GM18502 (cell line): ENCODE measurements around the gene KCNH8.

Experiments
- ATAC-seq: cut with Tn5 transposase; IDR thresholded peaks from one replicate; pipeline ENCODE4 v1.9.1; 2021; ENCODE audit warnings: mild to moderate bottlenecking; ENCODE audit not compliant: unreplicated experiment, poor library complexity

The KCNH8 gene

DNA sequence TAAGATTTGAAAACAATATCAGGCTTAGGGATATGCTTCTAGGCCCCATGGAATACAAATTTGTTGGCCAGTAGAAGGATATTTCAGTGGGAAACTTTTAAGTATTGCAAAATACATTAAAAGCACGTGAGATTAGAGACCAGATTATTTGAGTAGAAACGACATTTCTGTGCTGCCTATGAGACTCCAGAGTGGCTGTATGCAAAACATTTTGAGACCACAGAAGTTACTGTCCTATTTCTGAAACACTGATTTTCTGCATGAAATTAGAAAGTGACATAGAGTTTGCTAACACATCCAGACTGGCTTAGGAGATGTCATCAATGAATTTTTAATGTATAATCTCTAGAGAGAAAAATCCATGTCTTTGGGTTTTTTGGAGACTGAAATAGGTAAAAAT, 99.8 kb downstream of the KCNH8 start:
- peak; percentile 83 for ATAC-seq

DNA sequence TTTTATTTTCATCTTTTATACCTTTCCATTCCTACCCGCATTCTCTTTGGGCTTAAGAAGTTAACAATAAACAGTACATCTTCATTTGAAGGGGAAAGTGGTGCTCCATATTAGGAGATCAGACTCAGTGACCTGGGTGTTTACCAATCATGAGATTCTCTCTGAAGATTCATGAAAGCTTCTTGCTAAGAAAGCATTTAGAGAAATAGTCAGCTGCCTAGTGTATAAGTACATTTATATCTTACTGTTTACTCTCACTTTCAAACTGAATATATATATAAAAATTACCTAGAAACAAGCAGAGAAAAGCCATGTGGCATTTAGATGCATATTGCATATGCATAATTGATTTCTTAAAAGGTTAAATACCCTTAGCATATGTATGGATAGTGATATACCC, 100.5 kb downstream of the KCNH8 start:
- no peak for ATAC-seq

DNA sequence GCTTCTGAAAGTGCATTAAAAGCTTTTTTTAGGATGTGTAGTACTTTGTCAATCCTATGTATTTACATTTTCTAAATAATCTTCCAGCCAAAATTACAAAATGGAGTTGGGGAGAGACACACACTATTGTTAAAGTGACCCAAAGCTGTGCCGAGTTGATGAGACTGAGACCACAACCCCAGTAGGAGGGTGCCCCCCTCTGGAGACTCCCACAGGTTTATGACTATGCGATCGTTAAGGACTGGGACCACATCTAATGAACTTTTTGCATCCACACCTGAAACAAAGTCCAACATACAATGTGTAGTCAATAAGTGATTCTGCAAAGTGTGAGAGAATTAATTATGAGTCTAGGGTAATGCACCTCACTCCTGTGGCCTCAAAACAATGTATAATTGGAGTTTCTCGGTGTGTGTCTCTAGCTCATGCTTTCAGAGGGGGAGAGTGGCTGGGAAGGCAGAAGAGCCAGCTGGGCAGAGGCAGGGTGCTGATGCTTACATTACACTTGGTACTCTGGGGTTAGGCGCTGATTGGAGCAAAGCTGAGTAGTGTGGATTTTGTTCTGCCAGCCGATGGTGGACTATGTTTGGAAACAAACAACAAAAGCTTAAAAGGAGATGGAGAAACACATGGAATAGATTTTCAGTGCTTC, 102.8 kb downstream of the KCNH8 start:
- ATAC-seq = no peak

DNA sequence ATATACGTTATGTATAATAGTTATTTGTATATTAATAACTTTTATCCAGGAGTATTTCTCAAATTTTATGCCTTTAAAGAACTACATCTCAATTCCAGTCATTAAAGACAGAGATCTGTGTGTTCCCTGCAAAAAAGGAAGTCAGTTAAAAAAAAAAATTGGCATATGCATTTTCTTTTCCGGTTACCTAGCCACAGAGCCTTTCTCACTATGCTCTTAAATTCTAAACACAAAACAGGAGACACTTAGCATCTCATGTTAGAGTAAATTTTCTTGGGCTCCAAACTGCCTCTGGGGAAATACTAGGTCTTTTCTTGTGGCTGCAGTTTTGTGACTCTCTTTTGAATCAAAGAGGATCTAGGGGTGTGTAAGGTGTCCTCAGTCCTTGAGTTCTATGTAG, 105.9 kb downstream of the KCNH8 start:
- no peak for ATAC-seq

DNA sequence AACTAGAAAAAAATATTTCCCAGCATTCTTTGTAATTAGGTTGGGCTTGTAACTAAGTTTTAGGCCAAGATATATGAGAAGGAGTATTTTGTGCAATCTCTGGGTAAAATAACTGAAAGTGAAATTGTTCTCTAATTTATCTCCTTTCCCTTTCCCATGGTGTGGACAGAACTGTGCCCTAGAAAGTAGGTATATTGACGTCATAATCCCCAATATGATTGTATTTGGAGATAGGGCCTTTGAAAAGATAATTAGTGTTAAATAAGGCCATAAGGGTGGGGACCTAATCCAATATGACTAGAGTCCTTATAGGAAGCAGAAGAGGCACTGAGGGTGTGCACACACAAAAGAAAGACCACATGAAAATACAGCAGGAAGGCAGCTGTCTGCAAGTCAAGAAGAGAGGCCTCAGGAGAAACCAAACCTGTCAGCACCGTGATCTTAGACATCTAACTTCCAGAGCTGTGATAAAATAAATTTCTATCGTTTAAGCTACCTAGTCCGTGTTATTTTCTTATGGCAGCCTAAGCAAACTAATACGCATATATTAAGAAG, 106.6 kb downstream of the KCNH8 start:
- no peak for ATAC-seq

DNA sequence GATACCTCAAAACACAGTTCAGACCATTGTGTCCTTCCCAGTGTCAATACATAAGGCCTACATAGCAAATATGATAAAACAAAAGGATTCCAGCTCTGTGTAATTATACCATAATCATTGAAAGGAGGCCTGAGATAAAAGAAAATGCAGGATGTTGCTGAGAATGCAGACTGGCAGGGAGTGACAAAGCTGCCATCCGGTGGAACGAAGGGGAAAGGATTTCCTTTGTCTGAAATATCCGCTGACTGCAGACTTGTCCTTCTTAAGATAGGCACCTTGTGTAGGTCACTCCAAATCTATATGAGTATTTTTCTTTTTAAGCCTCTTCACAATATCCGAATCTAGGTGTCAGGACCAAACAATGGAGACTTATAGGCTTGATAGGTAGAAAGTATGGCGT, 108.0 kb downstream of the KCNH8 start:
- ATAC-seq = no peak

DNA sequence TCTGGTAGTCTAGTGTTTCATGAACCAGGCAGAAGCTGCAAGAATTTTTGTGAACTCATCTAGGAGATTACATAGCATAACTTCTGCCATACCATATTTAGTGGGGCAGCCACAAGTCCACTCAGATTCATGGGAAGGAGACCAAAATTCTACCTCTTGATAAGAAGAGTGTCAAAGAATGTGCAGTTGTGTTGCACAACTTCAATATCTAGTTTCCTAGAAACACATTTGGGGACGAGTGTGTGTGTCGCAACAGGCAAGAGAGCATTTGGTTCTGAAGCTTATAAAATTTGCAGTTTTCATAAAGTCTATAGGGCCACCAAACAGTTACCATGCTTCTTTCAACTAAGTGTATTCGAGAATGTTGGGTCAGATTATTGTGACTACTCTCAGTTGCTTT, 115.3 kb downstream of the KCNH8 start:
- no peak for ATAC-seq

DNA sequence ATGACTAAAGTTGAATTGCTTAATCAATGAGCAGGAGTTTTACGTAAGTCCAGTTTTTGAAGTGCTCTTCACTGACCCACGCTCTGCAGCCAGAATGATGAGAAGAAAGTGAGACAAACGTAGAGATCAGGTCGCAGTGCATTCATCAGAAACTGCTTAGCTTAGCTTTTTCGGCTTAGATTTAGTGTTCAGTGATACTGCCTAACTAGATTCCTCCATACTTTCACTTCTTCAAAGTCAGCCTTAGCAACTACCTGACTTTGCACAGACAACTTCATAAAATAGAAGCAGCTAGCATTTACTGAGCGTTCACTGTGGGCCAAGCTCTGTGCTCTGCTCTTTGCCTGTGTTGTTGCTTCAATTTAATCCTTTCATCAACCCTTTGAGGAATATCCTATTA, 116.1 kb downstream of the KCNH8 start:
- no peak for ATAC-seq

DNA sequence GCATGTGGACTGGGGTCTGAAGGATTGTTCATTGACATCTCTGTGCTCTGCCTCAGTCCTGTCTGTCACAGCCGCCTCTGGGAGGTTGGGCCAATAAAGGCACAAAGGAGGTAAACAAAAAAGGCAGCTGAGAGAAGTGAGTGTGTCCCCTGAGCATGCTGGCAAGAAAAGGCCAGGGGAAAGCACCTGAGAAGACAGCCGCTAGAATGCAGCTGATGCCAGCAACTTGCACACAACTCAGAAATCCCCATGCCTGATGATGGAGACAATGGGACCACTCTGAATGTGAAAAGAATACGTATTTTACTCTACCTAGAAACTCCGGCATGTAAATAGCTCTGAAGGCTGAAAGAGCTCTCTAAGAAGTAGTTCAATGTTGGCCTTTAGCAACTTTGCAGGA, 118.7 kb downstream of the KCNH8 start:
- ATAC-seq = no peak

DNA sequence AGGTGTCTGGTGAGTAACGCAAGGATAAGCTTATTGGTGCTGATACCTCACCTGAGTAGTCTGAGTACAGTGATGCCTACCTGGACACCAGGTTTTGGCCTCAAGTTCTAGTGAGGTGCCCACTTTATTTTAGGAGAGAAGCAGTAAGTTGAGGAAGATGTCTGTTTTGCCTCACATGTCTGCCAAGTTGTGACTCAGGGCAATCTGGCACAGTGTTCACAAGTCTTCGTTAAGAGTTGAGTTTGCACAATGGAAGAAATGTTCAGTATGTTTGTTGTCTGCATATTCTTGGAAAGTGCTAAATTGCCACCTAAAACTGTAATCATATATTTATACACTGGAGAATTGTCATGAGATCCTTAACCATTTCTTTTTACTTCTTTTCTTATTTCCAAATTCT, 122.2 kb downstream of the KCNH8 start:
- no peak for ATAC-seq

DNA sequence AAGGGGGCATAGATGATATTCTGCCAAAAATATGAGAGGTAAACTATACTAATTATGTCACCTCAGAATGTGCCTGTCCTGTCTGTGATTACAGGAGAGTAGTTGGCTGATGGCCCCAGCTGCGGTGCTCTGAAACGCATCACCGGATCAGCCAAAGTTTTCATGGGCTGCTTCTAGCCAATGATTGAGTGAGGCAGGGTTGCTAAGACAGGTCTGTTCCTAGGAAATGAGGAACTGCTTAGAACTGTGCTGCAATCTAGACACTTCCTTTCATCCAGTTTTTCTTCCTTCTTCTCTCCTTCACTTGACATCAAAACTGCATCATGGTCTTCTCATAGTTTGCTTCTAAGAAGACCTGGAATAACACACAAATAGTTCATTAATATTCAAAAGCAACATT, 124.0 kb downstream of the KCNH8 start:
- ATAC-seq = no peak

DNA sequence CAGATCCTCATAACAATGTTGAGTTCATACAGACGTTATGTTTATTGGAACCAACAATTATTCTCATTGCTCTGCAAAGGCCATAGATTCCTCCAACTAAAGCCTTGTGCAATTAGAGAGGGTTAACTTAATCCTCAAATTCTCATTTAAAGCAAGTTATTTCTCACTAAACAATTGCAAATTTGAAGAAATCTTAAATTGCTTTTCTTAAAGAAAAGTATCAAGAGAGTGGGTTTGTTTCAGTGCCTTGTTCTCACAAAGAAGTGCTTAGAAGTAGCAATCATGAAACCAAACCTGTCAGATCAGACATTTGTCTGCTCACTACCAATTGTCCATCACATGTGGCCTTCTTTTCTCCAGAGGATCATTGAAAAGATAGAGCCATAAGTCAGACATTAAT, 124.8 kb downstream of the KCNH8 start:
- ATAC-seq = no peak

DNA sequence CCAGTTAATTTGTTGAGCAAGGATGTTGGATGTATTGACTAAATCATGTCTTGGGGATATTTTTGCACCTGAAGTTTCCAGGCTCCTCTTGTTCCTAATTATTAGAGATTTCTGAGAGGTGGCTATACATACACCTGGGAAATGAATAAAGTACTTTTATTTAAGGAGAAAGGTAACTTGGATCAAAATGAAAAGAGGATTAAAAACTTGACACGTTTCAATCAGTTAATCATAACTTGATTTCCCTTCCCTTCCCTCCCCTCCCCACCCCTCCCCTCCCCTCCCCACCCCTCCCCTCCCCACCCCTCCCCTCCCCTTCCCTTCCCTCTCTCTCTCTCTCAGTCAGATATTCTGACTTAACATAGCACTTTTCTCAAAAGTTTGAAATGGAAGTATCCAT, 126.3 kb downstream of the KCNH8 start:
- no peak for ATAC-seq

DNA sequence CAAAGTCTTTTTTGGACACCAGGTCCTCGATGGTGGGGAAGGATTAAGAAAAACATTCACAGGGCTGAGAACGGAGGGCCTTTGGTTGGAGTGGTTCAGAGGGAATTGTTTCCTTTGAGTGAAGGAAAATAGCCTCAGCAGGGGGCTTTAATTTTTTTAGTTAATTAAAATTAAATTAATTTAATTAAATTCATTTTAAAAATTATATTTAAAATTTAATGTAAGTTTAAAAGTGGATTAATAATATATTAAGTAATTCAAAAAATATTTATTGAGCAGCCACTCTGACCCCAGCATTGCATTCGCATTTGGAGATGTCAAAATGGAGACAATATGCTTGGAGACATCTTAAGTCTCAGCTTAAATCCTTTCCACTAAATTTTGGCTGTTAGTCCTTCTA, 136.7 kb downstream of the KCNH8 start:
- ATAC-seq = no peak

DNA sequence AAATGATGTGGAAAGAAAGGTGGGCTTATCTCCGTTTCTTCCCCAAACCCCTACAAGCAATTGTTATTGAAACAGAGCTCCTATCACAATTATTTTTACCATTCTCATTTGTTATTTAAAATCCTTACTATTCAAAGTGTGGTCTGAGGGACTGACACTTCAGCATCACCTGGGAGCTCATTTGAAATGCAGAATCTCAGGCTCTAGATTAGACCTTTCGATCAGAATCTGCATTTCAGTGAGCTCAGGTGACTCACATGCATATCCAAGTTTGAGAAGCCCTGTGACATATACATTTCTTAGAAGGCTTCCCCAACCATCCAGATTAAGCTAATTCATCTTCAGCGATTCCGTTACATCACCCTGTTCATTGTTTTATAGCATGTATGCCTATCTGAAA, 145.0 kb downstream of the KCNH8 start:
- ATAC-seq = no peak

DNA sequence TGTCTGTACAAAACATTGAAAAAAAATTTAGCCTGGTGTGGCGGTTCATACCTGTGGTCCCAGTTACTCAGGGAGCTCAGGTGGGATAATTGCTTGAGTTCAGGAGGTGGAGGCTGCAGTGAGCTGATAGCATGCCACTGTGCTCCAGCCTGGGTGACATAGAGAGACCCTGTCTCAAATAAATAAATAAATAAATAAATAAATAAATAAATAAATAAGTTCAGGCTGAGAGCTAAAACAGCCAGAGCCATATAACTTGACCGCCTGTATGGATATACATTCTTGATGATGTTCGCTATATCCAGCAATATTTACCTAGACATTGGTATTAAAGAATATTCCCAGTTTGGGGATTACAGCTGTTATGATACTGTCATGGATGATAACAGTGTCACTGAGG, 146.9 kb downstream of the KCNH8 start:
- ATAC-seq = no peak

DNA sequence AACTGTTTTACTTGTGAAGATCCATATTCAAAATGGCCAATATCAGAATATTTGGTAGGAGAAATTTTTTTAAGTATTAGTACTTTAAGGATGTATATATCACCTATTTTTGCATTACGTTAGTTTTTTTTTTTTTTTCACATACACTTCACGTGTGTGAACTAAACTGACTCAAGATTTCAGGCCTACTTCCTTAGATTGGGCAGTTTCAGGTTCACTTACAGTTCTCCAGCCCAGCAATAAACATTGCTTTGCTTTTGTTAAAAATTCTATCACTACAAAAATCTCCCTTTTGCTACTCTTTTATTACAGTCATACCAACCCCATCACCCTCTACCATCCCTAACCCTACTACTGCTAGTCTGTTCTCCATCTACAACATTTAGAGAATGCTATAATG, 183.6 kb downstream of the KCNH8 start:
- no peak for ATAC-seq

DNA sequence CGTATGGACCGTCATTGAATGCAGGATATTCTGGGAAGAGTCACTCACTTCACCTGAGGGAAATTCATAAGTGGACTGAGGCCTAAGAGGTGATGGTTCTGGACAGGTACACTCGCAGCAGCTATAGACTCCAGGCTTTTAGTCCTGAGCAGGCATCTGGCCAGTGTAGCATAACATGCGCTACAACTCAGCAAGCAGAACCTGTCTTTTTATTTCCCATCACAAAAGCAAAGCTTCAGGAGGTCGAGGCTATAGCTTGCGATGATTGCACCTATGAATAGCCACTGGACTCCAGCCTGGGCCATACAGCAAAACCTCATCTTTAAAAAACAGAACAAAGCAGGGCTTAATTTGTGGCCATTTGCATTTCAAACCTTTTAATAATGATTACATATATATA, 185.8 kb downstream of the KCNH8 start:
- no peak for ATAC-seq

DNA sequence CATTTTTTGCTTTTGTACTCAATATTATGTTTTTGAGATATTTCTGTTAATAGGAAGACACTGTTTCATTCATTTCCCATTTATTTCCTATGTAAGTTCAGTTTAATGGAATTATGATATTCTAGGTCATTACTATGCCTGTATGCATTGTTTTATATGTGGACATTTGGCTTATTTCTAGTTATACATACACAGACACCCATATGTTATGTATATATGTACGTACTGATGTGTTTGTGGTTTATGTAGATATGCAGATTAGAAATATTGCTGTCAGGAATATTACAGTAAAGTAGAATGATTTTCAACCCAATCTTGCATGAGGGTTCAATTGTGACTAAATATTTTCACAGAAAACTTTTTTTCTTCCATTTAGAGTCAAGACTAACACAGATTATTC, 190.5 kb downstream of the KCNH8 start:
- ATAC-seq = no peak

DNA sequence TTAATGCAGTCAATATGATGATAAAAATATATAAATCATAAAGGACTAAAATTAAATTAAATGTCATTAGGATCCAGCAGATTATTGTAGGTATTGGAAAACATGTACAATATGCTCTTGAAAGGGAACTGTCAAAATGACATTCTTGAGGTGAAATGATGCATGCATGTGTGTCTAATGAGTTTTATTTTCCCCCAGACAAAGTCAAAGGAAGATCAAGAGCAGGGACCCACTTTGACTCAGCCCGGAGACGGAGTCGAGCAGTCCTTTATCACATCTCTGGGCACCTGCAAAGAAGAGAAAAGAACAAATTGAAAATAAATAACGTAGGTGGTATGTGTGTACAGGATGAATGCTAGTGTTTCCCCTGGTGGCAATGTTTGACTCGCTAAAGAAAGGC, 194.1 kb downstream of the KCNH8 start:
- no peak for ATAC-seq

DNA sequence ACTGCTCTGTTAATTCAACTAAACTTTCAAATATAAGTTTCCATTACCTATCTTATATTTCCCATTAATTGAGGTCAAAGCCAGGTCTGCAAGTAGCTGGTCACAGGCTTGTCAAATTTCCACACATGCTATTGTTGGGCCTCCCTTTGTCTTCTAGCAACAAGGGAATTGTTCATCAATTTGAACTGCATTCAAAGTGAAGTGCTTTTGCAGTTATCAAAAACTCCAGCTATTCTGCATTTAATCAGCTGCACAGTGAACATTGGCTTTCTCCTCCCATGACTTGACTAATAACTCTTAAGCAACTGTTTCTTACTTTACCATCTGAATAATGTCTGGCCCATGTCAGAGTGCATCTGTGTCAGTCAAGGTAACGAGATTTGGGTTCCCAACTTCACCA, 198.4 kb downstream of the KCNH8 start:
- peak; percentile 19 for ATAC-seq

DNA sequence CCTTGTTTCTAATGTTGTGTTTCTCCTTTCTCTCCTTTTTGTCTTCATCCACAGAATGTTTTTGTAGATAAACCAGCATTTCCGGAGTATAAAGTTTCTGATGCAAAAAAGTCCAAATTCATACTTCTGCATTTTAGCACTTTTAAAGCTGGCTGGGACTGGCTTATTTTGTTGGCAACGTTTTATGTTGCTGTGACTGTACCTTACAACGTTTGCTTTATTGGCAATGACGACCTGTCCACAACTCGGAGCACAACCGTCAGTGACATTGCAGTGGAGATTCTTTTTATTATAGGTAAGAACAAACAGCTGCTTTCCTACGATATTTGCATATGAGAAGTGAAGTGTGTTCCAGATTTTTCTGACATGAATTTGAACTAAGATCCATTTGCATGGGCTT, 199.4 kb downstream of the KCNH8 start:
- ATAC-seq = peak; percentile 36

DNA sequence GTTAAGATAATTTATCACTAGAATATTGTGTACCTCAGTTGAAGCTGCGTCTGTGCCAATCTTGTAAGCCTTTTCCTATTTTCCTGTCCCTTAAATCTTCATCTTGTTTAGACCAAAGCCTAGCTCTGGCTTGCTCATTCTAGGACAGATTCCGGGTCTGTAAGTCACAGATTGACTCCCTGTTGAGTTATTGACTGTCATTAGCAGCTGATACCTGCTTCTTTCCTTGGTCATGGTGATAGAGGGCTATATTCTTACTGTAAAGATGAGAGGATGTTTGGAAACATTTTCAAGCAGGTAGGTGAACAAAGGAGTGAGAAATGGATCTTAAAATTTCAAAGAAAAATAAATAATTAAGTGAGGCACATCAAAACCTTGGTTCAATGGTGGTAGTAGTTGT, 200.2 kb downstream of the KCNH8 start:
- ATAC-seq = no peak
